SK-N-SH treated with all-trans-retinoic acid at 6 μM for 48 hours (cell line): Measurements from ENCODE around the gene WNT7A.

ENCODE experiments used
- ATAC-seq: fragments of 200-7000 bp; cut with Tn5 transposase; 3 replicates; pipeline ENCODE4 v1.9.1; 2020; ENCODE audit warnings: mild to moderate bottlenecking, moderate library complexity
- ARNTL ChIP-seq: fragments of 450-650 bp; formaldehyde crosslinking; IDR thresholded peaks from 2 replicates; pipeline ENCODE4 v1.5.0; 2020; ENCODE audit warnings: low read depth, mild to moderate bottlenecking, moderate library complexity, borderline replicate concordance
- BACH2 ChIP-seq: fragments of 250-450 bp; sonication (Bioruptor Pico); IDR thresholded peaks from 2 replicates; pipeline ENCODE4 v1.9.0; 2021; ENCODE audit warnings: mild to moderate bottlenecking, borderline replicate concordance
- CSDC2 ChIP-seq: fragments of 250-450 bp; sonication (Bioruptor Pico); IDR thresholded peaks from 2 replicates; pipeline ENCODE4 v1.5.0; 2020; ENCODE audit warnings: mild to moderate bottlenecking, moderate library complexity
- GLIS3 ChIP-seq: fragments of 250-450 bp; sonication (Bioruptor Pico); IDR thresholded peaks from 2 replicates; pipeline ENCODE4 v1.5.0; 2020; ENCODE audit warnings: mild to moderate bottlenecking, moderate library complexity
- ISL1 ChIP-seq: fragments of 250-450 bp; sonication (Bioruptor Pico); IDR thresholded peaks from 2 replicates; pipeline ENCODE4 v2.1.2; 2022; ENCODE audit warnings: mild to moderate bottlenecking, moderate library complexity
- OSR1 ChIP-seq: fragments of 250-450 bp; sonication (Bioruptor Pico); IDR thresholded peaks from 2 replicates; pipeline ENCODE4 v1.8.0; 2022; ENCODE audit warnings: moderate library complexity, mild to moderate bottlenecking, inconsistent platforms
- PPARA ChIP-seq: fragments of 250-450 bp; sonication (Bioruptor Pico); IDR thresholded peaks from 2 replicates; pipeline ENCODE4 v1.5.0; 2020; ENCODE audit warnings: mild to moderate bottlenecking, borderline replicate concordance
- RARB ChIP-seq: fragments of 250-450 bp; sonication (Bioruptor Pico); IDR thresholded peaks from 2 replicates; pipeline ENCODE4 v1.8.0; 2021; ENCODE audit warnings: mild to moderate bottlenecking, moderate library complexity
- SNAI2 ChIP-seq: fragments of 250-450 bp; sonication (Bioruptor Pico); IDR thresholded peaks from 2 replicates; pipeline ENCODE4 v1.5.0; 2020; ENCODE audit warnings: mild to moderate bottlenecking, moderate library complexity
- TCF4 ChIP-seq: fragments of 250-450 bp; sonication (Bioruptor Pico); IDR thresholded peaks from 2 replicates; pipeline ENCODE4 v1.8.0; 2021; ENCODE audit warnings: mild to moderate bottlenecking, moderate library complexity, borderline replicate concordance
- TOX ChIP-seq: fragments of 250-450 bp; sonication (Bioruptor Pico); IDR thresholded peaks from 2 replicates; pipeline ENCODE4 v1.8.0; 2021; ENCODE audit warnings: mild to moderate bottlenecking, moderate library complexity, borderline replicate concordance
- ZC3H10 ChIP-seq: fragments of 250-450 bp; sonication (Bioruptor Pico); IDR thresholded peaks from 2 replicates; pipeline ENCODE4 v1.5.1; 2021; ENCODE audit warnings: mild to moderate bottlenecking, moderate library complexity
- ZFP3 ChIP-seq: fragments of 250-450 bp; sonication (Bioruptor Pico); IDR thresholded peaks from 2 replicates; pipeline ENCODE4 v1.5.0; 2020; ENCODE audit warnings: mild to moderate bottlenecking, moderate library complexity
- ZFP30 ChIP-seq: fragments of 450-650 bp; formaldehyde crosslinking; IDR thresholded peaks from 2 replicates; pipeline ENCODE4 v1.5.0; 2022; ENCODE audit warnings: mild to moderate bottlenecking, moderate library complexity
- ZNF565 ChIP-seq: fragments of 450-650 bp; formaldehyde crosslinking; conservative IDR thresholded peaks from 2 replicates; pipeline ENCODE4 v1.5.0; 2020; ENCODE audit warnings: low read depth, mild to moderate bottlenecking, moderate library complexity
- ZNF70 ChIP-seq: fragments of 450-650 bp; formaldehyde crosslinking; IDR thresholded peaks from 2 replicates; pipeline ENCODE4 v1.5.0; 2020; ENCODE audit warnings: mild to moderate bottlenecking, moderate library complexity
- ZNF8 ChIP-seq: fragments of 450-650 bp; formaldehyde crosslinking; IDR thresholded peaks from 2 replicates; pipeline ENCODE4 v1.5.0; 2020; ENCODE audit warnings: mild to moderate bottlenecking, moderate library complexity
- TF ChIP-seq, protein P1 (sequence below): fragments of 250-450 bp; sonication (Bioruptor Pico); IDR thresholded peaks from 2 replicates; pipeline ENCODE4 v1.8.0; 2021; ENCODE audit warnings: low read depth, mild to moderate bottlenecking, moderate library complexity, borderline replicate concordance
- TF ChIP-seq, protein P2 (sequence below): fragments of 250-450 bp; sonication (Bioruptor Pico); IDR thresholded peaks from 2 replicates; pipeline ENCODE4 v1.5.1; 2020; ENCODE audit warnings: low read depth, mild to moderate bottlenecking, moderate library complexity
- TF ChIP-seq, protein P3 (sequence below): fragments of 250-450 bp; sonication (Bioruptor Pico); IDR thresholded peaks from 2 replicates; pipeline ENCODE4 v1.8.0; 2020; ENCODE audit warnings: mild to moderate bottlenecking, moderate library complexity, borderline replicate concordance
- TF ChIP-seq, protein P4 (sequence below): fragments of 250-450 bp; sonication (Bioruptor Pico); IDR thresholded peaks from 2 replicates; pipeline ENCODE4 v1.5.0; 2020; ENCODE audit warnings: mild to moderate bottlenecking, moderate library complexity

The WNT7A gene

DNA sequence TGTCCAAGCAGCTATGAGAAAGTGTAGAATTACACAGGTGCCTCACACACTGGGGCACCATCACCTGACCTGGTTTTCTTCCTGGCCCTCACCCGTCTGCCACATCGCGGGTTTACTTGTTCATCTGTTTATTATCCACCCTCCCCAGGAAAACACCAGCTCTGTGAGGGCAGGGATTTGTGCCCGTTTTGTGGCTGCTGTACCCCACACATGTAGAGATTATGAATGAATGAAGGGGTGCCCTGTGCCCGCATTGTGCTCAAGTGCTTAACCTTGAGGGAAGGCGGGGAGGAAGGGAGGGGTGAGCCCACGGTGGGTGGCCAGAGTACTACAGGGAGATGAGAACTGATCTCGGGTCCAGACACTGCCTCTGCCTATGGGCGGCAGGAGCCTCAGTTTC is 108.4 kb downstream of the WNT7A start:
- no peak for TF ChIP-seq ZC3H10 (CRISPR knock-in tag)
- TF ChIP-seq, protein P1, sequence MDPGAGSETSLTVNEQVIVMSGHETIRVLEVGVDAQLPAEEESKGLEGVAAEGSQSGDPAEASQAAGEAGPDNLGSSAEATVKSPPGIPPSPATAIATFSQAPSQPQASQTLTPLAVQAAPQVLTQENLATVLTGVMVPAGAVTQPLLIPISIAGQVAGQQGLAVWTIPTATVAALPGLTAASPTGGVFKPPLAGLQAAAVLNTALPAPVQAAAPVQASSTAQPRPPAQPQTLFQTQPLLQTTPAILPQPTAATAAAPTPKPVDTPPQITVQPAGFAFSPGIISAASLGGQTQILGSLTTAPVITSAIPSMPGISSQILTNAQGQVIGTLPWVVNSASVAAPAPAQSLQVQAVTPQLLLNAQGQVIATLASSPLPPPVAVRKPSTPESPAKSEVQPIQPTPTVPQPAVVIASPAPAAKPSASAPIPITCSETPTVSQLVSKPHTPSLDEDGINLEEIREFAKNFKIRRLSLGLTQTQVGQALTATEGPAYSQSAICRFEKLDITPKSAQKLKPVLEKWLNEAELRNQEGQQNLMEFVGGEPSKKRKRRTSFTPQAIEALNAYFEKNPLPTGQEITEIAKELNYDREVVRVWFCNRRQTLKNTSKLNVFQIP = no peak
- no peak for ATAC-seq

DNA sequence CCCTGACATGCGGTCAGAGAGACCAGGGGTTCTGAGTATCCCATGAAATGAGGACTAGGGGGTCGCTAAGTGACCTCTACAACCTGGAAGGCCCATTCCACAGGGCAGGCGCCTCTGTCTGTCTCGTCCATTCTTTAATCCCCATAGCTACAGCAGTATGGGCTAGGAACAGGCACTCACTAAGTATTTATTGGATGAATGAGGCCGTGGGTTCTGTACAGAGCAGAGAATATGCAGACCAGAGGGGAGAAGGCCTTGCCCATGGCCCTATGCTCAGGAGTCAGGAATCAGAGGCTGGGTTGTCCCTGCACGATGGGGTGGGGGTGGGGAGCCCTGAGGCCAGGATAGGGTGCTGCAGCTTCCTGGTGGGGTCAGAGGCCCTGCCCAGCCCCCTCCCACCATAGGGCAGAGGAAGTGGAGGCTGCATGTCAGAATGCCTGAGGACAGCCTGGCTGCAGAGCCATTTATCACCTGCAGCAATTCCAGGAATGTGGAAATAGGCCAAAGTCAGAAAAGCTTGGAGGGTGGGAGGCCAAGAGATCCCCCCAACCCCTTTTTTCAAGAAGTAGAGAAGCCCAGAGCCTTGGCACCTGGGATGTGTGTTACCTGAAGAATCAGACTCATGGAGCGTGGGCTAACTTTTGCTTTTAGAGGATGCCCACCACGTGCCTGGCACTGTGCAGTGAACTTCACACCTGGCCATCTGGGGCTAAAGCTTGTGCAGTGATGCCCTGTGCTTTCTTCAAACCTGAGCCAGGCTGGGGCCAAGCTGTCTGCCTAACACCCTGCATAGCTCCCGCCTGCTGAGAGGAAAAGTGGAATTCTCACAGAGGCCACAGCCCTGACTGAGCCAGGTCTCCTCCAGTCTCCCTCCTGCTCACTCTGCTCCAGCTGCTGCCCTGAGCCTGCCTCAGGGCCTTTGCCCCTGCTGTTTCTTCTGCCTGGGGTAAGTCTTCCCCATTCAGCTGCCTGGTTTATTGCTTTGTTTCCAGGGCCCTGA is 109.4 kb downstream of the WNT7A start:
- TF ChIP-seq GLIS3 (CRISPR knock-in tag) (no peak), BACH2 (CRISPR knock-in tag) (no peak), CSDC2 (no peak), ISL1 (CRISPR knock-in tag) (no peak), OSR1 (no peak), ZFP30 (no peak), ZFP3 (CRISPR knock-in tag) (no peak), TCF4 (CRISPR knock-in tag) (no peak), ZNF8 (CRISPR knock-in tag) (no peak), TOX (CRISPR knock-in tag) (no peak), SNAI2 (CRISPR knock-in tag) (no peak), PPARA (CRISPR knock-in tag) (no peak), ZC3H10 (CRISPR knock-in tag) (no peak), ZNF565 (no peak), ZNF70 (CRISPR knock-in tag) (no peak), RARB (no peak)
- TF ChIP-seq, protein P2, sequence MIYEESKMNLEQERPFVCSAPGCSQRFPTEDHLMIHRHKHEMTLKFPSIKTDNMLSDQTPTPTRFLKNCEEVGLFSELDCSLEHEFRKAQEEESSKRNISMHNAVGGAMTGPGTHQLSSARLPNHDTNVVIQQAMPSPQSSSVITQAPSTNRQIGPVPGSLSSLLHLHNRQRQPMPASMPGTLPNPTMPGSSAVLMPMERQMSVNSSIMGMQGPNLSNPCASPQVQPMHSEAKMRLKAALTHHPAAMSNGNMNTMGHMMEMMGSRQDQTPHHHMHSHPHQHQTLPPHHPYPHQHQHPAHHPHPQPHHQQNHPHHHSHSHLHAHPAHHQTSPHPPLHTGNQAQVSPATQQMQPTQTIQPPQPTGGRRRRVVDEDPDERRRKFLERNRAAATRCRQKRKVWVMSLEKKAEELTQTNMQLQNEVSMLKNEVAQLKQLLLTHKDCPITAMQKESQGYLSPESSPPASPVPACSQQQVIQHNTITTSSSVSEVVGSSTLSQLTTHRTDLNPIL (CRISPR knock-in tag) = no peak
- TF ChIP-seq, protein P3, sequence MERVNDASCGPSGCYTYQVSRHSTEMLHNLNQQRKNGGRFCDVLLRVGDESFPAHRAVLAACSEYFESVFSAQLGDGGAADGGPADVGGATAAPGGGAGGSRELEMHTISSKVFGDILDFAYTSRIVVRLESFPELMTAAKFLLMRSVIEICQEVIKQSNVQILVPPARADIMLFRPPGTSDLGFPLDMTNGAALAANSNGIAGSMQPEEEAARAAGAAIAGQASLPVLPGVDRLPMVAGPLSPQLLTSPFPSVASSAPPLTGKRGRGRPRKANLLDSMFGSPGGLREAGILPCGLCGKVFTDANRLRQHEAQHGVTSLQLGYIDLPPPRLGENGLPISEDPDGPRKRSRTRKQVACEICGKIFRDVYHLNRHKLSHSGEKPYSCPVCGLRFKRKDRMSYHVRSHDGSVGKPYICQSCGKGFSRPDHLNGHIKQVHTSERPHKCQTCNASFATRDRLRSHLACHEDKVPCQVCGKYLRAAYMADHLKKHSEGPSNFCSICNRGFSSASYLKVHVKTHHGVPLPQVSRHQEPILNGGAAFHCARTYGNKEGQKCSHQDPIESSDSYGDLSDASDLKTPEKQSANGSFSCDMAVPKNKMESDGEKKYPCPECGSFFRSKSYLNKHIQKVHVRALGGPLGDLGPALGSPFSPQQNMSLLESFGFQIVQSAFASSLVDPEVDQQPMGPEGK (CRISPR knock-in tag) = no peak
- TF ChIP-seq, protein P4, sequence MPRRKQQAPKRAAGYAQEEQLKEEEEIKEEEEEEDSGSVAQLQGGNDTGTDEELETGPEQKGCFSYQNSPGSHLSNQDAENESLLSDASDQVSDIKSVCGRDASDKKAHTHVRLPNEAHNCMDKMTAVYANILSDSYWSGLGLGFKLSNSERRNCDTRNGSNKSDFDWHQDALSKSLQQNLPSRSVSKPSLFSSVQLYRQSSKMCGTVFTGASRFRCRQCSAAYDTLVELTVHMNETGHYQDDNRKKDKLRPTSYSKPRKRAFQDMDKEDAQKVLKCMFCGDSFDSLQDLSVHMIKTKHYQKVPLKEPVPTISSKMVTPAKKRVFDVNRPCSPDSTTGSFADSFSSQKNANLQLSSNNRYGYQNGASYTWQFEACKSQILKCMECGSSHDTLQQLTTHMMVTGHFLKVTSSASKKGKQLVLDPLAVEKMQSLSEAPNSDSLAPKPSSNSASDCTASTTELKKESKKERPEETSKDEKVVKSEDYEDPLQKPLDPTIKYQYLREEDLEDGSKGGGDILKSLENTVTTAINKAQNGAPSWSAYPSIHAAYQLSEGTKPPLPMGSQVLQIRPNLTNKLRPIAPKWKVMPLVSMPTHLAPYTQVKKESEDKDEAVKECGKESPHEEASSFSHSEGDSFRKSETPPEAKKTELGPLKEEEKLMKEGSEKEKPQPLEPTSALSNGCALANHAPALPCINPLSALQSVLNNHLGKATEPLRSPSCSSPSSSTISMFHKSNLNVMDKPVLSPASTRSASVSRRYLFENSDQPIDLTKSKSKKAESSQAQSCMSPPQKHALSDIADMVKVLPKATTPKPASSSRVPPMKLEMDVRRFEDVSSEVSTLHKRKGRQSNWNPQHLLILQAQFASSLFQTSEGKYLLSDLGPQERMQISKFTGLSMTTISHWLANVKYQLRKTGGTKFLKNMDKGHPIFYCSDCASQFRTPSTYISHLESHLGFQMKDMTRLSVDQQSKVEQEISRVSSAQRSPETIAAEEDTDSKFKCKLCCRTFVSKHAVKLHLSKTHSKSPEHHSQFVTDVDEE = no peak
- TF ChIP-seq, protein P1 = no peak
- no peak for ATAC-seq

DNA sequence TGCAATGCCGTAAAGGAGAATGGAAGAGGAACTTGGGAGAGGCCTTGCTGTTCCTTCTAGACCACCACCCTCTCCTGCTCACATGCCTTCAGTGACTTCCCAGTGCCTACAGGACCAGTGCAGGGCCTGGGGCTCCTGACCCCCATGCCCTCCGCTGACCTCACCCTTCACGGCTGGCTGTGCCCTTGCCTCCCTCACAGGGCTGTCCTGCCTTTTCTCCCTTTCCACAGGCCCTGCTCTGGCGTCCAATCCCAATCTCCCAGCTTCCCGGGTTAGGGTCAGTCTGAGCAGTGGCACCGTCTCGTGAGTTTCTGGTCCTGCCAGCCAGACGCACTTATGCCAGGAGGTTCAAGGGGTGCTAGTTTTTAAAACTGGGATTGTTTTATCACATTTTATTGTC is 110.4 kb downstream of the WNT7A start:
- ATAC-seq = no peak
- TF ChIP-seq ZC3H10 (CRISPR knock-in tag) (no peak), OSR1 (no peak), GLIS3 (CRISPR knock-in tag) (no peak), ZNF70 (CRISPR knock-in tag) (no peak), TCF4 (CRISPR knock-in tag) (no peak), PPARA (CRISPR knock-in tag) (no peak), ZFP3 (CRISPR knock-in tag) (no peak), ARNTL (CRISPR knock-in tag) (no peak), ISL1 (CRISPR knock-in tag) (no peak), BACH2 (CRISPR knock-in tag) (no peak), ZNF8 (CRISPR knock-in tag) (no peak)
- TF ChIP-seq, protein P4 = no peak
- TF ChIP-seq, protein P1 = no peak
